Measurements from ENCODE around the gene KIAA0232.
"Not testable (repeated sequence)": the region's sequence is repeated elsewhere in the genome, so short reads cannot be mapped to it uniquely, and the experiment has no call there.

Gene KIAA0232

DNA sequence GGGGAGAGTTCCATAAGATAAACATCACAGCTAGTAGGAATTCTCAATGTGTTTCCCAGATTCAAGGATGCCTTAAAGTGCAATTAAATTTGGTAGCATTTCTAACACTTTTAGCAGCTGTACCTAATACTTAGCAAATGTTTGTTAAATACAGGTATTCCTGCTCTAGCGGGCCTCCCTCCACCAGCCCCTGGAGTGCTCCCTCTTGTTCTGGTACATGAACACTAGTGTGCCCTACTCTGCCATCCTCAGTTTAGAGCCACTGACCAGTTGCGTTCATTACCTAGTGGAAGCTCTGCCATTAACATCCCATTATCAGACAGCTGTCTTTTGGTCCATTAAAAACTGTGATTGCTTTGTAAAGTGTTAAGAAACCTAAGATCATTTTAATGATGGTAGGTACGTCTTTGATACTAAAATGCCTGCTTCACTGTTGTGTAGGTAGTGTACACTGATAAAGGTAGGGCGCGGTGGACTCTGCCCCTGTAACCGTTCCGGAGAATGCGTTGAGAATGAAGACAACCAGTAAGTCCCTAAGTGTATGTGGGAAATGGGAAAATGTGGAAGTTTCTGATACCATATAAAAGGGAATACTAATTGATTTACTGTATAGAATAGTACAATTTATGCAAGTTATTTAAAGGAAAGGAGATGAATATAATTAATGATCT, 21.7 kb downstream of the KIAA0232 start:
- no peak for DNase-seq (ENCODE audit: low read depth)

DNA sequence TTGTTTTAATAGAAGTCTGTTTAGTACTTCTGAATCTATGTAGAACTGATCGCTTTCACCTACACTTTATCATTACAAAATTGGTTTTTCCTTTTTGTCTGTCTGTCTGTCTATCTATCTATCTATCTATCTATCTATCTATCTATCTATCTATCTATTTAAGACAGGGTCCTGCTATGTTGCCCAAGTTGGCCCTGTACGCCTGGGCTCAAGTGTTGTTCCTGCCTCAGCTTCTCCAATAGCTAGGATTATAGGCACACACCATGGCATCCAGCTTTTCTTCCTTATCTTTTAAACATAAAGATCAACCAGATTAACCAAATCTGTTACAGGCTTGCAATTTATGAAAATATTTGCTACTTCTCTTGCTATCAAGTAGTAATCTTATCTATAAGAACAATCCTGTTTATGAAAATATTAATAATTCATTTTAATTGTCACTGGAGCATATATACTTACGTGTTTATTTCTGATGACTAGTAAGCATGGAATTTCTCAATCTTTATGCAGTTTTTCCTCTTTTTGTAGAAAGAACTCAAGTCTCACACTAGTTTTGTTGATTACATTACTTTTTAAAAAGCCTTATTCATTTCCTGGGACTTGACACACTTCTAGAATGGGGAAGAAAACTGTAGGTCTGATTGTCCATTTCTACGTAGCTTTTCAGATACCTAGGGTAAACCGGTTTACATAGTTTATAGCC, 24.5 kb downstream of the KIAA0232 start:
- DNase-seq (ENCODE audit: low read depth), result no peak

DNA sequence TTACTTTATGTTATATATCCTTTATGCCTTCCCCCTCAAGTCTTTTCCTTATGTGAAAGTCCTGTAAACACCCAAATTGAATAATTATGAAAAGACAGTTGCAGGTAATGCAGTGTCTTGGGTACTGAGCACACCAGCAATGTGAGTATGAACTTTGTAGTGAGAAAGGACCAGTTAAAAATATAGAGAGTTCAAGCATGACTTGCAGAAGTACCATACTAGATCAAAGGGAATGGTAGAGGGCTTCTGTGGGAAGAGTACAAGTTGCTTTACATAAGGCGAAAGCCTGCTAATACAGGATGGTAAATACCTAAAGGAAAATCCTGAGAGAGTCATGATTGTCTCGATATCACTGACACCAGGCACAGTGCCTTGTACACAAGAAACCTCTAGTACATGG, 25.7 kb downstream of the KIAA0232 start:
- no peak for DNase-seq (ENCODE audit: low read depth)

DNA sequence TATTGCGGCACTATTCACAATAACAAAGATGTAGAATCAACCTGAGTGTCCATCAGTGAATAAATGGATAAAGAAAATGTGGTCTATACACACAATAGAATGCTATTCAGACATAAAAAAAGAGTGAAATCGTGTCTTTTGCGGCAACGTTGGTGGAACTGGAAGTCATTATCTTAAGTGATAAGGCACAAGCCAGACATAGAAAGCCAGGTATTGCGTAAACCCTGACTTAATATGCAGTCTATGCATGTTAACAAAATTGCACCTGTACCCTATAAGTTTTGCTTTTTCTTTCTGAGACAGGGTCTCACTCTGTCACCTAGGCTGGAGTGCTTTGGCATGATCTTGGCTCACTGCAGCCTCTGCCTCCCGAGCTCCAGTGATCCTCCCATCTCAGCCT, 28.6 kb downstream of the KIAA0232 start:
- DNase-seq (ENCODE audit: low read depth), result no peak

DNA sequence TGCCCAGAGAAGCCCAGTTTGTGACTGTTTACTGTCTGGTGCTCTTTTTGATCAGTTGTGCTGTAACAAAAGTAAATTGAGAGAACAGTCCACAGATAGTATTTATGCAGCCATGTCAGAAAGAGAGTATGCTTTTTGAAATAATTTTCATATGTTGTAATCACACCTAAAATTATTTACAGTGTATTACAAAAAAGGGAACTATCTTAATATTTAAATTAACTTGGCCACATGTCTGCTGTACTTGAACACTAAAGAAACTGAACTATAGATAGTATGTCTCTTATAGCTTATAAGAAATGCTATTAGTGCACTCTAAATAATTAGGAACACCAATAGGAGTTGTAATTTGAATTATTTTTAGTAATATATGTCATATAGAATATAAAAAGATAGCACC, 30.2 kb downstream of the KIAA0232 start:
- DNase-seq (ENCODE audit: low read depth), result no peak

DNA sequence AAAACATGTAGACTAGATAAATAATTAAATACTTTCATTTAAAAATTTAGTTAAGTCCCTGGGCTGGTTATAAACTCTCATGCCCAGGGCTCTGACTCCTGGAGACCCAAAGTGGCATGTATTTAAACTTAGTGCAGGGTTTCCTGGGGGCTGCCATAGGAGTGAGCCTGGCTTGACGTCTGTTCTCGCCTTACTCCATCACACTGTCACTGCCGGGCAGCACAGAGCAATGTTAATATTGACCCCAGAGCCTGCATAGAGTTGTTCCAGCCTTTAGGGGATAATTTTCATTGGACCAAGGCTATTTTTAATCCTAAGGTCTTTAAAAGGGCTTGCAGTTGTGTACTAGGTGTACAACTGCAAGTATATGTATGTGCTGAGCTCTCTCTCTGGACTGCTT, 31.2 kb downstream of the KIAA0232 start:
- no peak for DNase-seq (ENCODE audit: low read depth)

DNA sequence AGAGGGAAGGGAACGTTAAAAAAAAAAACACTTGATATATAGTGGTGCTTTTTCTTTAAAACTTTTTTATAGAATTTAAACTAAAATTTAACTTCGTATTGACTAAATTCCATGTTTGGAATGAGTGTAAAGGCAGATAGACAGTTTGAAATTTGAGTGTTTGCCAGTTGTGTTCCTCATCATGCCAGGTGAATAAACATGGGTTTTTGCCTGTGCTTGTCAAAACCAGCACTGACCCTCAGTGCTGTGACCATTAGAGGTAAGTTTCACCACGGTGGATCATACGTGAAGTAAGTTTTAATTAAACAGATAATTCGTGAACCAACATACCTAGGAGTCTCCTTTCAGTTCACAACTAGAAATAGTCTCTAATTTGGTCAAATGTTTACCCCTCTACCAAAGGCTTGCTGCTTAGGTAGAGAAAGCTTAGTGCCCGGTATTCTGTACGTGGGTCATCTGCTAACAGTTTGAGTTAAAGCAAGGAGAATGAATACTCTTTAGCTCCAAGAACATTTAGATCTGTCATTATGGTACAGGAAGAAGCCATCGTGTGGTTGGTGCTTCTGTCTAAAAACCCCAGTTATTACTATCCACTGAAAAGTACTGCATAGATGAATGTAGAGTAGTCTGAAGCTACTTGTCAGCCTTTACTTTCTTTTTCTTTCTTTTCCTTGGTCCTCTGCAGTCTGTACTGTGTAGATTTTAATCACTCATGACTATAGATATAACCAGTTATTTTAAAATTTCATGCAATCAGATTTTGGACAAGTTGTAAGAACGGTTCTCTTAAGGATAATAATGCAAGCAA, 32.7 kb downstream of the KIAA0232 start:
- no peak for DNase-seq (ENCODE audit: low read depth)

DNA sequence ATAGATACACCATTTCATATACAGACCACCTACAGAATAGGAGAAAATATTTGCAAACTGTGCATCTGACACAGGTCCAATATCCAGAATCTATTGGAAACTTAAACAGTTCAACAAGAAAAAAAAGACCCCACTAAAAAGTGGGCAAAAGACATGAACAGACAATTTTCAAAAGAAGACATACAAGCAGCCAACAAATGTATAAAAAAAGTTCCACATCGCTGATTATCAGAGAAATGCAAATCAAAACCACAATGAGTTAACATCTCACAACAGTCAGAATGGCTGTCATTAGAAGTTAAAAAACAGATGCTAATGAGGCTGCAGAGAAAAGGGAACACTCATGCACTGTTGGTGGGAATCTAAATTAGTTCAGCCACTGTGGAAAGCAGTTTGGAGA, 36.8 kb downstream of the KIAA0232 start:
- DNase-seq (ENCODE audit: low read depth), result no peak

DNA sequence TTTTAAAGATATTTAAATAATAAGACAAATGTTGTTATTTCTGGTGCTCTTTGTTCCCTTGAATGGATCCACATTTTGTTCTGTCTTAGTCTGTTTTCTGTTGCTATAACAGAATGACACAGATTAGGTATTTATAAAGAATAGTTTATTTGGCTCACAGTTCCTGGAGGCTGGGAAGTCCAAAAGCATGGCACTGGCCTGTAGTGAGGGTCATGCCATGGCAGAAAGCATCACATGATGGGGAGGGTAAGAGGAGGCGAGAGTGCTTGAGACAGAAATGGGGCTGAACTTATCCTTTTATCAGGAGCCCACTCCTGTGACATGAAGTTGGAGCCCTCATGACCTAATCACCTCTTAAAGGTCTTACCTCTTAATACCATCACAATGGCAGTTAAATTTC, 38.2 kb downstream of the KIAA0232 start:
- no peak for DNase-seq (ENCODE audit: low read depth)

DNA sequence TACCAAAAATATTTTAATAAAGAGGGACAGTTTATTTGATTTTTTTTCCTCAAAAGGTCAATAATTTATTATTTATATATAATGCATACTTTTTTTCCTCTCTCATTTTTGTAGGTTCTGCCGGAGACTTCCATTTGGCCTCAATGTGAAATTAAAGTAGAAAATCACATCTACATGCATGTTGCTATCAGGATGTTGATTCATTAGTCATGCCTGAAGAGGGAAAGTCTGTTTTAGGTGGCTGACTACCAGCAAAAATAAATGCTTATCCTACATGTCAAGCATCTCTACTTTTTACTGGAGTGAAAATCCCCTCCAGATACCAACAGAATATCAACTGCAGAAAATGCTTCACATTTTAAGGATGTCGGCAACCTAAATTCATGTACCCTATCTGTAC, 41.5 kb downstream of the KIAA0232 start:
- DNase-seq (ENCODE audit: low read depth), result no peak

DNA sequence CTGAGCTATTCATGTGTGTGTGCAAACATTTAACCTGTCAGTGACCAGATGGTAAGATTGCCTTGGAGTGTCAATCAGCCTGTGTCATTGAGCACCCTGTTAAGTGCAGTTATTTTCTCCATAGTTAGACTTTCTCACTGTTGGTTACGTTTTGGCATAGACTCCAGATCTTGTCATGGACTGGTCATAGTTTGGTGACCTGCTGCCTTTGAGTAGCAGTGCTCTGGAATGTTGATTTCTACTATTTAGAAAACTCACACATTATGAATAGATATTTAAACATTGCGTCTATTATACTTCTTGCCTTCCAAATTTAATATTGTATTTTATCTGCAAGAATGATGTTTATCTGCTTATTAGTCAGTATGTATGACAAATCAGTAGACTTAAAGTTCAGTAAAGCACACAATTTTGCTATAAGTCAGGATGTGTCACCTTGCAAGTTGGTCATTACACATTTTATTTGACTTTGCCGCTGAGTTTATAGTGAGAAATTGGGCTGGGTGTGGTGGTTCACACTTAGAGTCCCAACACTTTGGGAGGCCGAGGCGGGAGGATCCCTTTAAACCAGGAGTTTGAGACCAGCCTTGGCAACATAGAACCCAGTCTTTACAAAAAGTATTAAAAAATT, 42.4 kb downstream of the KIAA0232 start:
- no peak for DNase-seq (ENCODE audit: low read depth)

DNA sequence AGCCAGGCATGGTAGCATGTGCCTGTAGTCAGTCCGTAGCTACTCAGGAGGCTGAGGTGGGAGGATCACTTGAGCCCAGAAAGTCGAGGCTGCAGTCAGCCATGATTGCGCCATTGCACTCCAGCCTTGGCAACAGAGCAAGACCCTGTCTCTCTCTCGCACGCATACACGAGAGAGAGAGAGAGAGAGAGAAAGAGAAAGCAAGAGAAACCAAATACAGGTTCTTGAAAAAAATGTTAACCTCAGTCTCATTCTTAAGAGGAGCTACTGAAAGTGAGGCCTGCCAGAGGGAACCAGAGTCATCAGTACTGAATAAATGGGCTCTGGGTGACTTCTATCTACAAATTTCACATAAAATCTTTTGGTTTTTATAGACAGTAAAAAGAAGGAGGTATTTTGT, 42.9 kb downstream of the KIAA0232 start:
- no peak for DNase-seq (ENCODE audit: low read depth)

DNA sequence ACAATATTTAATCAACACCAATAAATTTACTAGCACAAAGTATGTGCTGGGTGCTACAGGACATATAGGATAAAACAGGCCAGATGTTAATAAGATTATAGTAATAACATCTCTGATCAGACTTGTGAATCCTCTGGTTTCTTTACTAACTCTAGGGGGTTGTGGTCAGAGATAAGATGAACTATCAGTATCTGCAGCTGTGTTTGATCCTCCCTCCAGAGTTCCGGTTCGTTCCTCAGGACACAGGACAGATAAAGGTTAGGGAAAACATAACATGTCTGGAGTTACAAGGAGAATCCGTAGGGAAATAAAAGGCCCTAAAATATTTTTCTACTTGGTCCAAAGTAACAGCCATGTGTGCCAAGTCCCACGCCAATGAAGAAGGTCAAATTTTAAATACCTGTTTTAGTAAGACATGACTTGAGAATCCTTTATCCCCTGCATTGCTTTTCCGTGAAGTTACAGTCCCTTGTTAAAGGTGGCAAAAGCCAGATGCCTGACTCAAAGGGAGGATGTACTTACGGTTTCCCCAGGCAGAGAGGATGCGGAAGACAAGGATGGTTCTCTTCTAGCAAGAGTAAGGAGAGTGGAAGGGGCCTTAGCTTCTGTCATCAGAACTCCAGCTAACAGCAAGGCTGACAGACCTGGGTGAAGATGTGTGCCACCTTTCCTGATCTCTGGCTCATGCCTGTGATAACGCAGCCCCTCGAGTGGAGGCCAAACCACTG, 44.4 kb downstream of the KIAA0232 start:
- no peak for DNase-seq (ENCODE audit: low read depth)

DNA sequence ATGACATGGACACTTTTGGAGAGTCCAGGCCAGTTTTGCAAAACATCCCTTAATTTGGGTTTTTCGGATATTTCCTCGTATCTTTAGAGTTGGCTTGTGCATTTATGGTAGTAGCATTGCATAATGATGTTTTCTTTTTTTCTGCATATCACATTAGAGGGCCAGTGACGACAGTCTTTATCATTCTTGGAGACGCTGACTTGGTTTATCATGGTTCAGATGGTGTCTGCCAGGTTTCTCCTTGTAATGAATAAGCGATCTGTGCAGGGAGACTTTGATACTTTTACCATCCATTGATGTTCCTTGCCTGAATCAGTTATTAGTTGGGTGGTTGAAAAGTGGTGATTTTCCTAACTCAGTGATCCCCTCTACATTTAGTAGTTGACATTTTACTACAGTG, 46.6 kb downstream of the KIAA0232 start:
- no peak for DNase-seq (ENCODE audit: low read depth)

DNA sequence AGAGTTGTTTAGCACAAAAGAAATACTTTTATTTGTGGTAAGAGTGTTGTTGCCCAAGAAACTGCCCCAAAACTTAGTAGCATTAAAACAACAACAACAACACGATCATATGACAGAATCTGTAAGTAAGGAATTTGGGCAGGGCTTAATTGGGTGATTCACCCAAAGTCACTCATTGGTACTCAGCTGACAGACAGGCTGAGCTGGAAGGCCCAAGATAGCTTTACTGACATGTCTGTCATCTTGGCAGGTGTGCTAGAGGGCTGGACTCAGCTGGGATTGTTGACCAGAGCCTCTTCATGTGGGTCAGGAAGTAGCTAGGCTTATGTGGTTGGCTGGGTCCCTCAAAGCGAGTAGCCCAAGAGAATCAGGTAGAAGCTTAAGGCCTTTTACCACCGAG, 52.3 kb downstream of the KIAA0232 start:
- no peak for DNase-seq (ENCODE audit: low read depth)

DNA sequence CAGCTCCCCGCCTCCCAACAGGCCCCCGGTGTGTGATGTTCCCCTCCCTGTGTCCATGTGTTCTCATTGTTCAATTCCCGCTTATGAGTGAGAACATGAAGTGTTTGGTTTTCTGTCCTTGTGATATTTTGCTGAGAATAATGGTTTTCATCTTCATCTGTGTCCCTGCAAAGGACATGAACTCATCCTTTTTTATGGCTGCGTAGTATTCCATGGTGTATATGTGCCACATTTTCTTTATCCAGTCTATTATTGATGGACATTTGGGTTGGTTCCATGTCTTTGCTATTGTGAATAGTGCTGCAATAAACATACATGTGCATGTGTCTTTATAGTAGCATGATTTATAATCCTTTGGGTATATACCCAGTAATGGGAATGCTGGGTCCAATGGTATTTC, 53.1 kb downstream of the KIAA0232 start:
- DNase-seq (ENCODE audit: low read depth), result not testable (repeated sequence)

DNA sequence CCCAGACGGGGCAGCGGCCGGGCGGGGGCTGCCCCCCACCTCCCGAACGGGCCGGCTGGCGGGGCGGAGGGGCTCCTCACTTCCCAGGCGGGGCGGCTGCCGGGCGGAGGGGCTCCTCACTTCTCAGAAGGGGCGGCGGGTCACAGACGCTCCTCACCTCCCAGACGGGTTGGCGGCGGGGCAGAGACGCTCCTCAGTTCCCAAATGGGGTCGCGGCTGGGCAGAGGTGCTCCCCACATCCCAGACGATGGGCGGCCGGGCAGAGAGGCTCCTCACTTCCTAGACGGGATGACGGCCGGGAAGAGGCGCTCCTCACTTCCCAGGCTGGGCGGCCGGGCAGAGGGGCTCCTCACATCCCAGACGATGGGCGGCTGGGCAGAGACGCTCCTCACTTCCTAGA, 54.6 kb downstream of the KIAA0232 start:
- DNase-seq (ENCODE audit: low read depth), result not testable (repeated sequence)

DNA sequence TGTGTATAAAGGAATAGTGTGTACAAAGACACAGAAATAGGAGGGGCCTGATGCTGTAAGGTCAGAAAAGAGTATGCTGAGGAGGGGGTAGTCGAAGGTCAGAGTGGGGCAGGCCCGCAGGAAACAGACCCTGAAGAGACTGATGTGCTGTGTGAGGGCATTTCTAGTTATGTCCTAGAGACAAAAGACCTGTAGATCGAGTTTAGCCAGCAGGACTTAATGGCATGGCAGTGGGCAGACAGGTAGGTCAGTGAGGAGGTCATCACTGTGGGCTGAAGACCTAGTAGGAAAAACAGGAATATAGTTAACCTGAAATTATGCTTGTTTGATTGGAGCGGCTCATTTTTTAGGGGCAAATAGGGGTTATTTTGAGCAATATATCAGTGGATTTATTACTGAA, 57.1 kb downstream of the KIAA0232 start:
- no peak for DNase-seq (ENCODE audit: low read depth)

DNA sequence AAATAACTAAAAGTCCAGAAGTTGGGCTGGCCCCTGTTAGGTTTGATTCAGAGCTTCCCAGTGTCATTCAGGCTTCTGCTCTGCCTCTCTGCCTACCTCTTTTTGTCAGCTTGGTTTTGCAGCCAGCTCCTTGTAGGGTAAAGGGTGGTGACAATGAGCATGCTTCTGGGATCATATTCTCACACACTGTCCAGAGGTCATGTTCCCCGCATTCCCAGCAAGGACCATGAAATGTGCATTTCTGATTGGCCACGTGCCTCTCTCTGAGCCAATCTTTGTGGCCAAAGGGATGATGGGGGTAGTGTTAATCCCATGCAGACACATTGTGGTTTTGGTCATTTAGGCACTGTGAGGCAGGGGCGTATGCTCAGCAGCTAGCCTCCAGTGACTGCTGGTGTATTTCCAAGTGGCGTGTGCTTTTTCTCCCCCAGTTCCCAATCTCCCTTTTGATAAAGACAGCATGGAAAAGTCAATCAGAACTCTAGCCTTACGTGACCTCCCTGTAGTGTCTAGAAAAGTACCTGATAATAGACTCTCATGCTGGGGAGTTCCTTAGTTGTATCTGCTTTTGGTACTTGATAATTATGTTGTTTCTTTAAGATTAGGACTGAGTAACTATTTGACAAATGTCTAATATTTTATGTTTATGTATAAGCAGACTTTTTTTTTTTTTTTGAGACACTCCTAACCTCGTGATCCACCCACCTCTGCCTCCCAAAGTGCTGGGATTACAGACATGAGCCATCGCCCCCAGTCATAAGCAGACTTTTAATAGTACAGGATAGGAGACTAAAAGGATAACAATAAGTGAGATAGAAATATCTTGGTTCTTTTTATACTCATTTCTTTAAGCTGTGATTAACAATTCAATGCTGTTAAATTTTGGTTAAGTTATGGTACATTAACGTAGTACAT, 57.8 kb downstream of the KIAA0232 start:
- DNase-seq (ENCODE audit: low read depth), result no peak

DNA sequence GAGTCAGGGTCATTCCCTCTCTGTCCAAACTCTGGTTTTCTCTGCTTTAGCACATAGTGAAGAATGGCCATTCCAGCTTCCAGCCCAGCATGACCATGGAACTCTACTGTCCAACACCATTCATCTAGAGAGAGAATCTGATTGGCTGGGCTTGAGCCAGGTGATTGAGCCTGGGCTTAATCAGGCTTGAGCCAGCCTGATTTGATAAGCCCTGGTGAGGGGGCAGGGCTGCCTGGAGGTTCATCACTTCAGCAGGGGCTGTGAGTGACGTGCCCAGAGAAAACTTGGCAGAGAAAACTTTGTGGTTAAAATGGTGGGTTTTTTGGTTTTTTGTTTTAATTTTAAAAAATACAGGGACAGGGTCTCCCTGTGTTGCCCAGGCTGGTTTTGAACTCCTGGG, 62.5 kb downstream of the KIAA0232 start:
- no peak for DNase-seq (ENCODE audit: low read depth)

DNA sequence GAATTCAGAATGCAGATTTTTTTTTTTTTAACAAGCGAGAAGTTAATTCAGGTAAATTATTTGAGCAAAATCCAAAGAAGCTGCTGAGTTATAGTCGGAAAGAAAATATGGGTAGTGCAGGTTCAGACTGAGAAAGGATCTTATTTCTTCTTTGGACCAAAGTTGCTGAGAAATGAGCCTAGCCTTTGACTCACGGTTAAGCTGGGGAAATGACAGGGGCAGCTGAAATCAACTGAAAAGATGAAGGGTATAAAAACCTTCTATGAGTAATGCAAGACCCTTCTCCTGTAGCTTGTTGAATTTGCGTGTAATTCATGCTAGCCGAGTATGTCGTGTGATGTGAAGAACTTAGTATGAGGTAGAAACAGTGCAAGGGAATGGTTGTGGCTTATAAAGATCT, 63.0 kb downstream of the KIAA0232 start:
- DNase-seq (ENCODE audit: low read depth), result no peak
